NT2/D1 (cell line): ENCODE results near the gene RPS6KA5.

ENCODE experiments used
- DNase-seq: peaks from one replicate; pipeline ENCODE4 v3.0.0-alpha.2; 2011; ENCODE audit warnings: low read depth, low spot score
- H3K27me3 ChIP-seq: 2 replicates; pipeline ENCODE4 v1.6.0; 2011; ENCODE audit warnings: mild to moderate bottlenecking; ENCODE audit not compliant: insufficient read length, insufficient read depth
- H3K36me3 ChIP-seq: 2 replicates; pipeline ENCODE4 v1.6.1; 2011; ENCODE audit warnings: mild to moderate bottlenecking, low read length, mixed read lengths; ENCODE audit not compliant: insufficient read depth, insufficient read length
- H3K4me1 ChIP-seq: 2 replicates; pipeline ENCODE4 v1.5.1; 2011; ENCODE audit not compliant: insufficient read depth, insufficient read length
- H3K4me3 ChIP-seq: 2 replicates; pipeline ENCODE4 v1.5.1; 2011; ENCODE audit warnings: low read depth; ENCODE audit not compliant: insufficient read length
- H3K9ac ChIP-seq: 2 replicates; pipeline ENCODE4 v1.6.0; 2011; ENCODE audit warnings: low read depth; ENCODE audit not compliant: insufficient read length
- H3K9me3 ChIP-seq: 2 replicates; pipeline ENCODE4 v1.5.1; 2011; ENCODE audit warnings: mild to moderate bottlenecking, low read length; ENCODE audit not compliant: insufficient read depth
- SUZ12 ChIP-seq: IDR thresholded peaks from 2 replicates; pipeline ENCODE4 v1.6.1; 2011; ENCODE audit not compliant: insufficient read length, insufficient read depth; ENCODE audit errors: extremely low read depth
- YY1 ChIP-seq: IDR thresholded peaks from 2 replicates; pipeline ENCODE4 v1.6.1; 2011; ENCODE audit not compliant: insufficient read length, insufficient read depth
- ZNF274 ChIP-seq: IDR thresholded peaks from 2 replicates; pipeline ENCODE4 v1.6.1; 2011; ENCODE audit warnings: mild to moderate bottlenecking, low read depth, low read length

RPS6KA5 gene

GRCh38 chr14:90903101-90903500 is 157.3 kb downstream of the RPS6KA5 start:
- Histone ChIP-seq H3K9me3 (no peaks in the 10 kb centered on the region), H3K4me1 (no peaks in the 10 kb centered on the region), H3K9ac (no peak overlapping the region), H3K4me3 (no peak overlapping the region), H3K27me3 (no peaks in the 10 kb centered on the region), H3K36me3 (no peaks in the 10 kb centered on the region)
- TF ChIP-seq SUZ12 (no peak), YY1 (no peak), ZNF274 (no peak)
- DNase-seq, result peak; percentile 28

- Histone ChIP-seq H3K27me3 (no peaks in the 10 kb centered on the region), H3K9me3 (no peaks in the 10 kb centered on the region), H3K4me1 (no peaks in the 10 kb centered on the region), H3K36me3 (no peaks in the 10 kb centered on the region), H3K9ac (no peak overlapping the region), H3K4me3 (no peak overlapping the region)
- DNase-seq, result no peak
- TF ChIP-seq SUZ12, result no peak
- no peak for TF ChIP-seq ZNF274
- no peak for TF ChIP-seq YY1
Measured at GRCh38 chr14:90900476-90901083, 159.9 kb downstream of the RPS6KA5 start.

GRCh38 chr14:90897022-90897421 is 163.4 kb downstream of the RPS6KA5 start:
- H3K4me3 ChIP-seq, result no peak overlapping the region
- TF ChIP-seq SUZ12 (no peak), ZNF274 (no peak), YY1 (no peak)

GRCh38 chr14:90894241-90894640 is 166.2 kb downstream of the RPS6KA5 start:
- H3K4me3 ChIP-seq, result no peak overlapping the region
- H3K36me3 ChIP-seq, result no peaks in the 10 kb centered on the region
- TF ChIP-seq SUZ12 (no peak), YY1 (no peak), ZNF274 (no peak)
- H3K4me1 ChIP-seq, result no peaks in the 10 kb centered on the region
- H3K27me3 ChIP-seq, result no peaks in the 10 kb centered on the region
- no peak for DNase-seq
- no peak overlapping the region for H3K9ac ChIP-seq
- H3K9me3 ChIP-seq, result no peaks in the 10 kb centered on the region

More at GRCh38 chr14:90897022-90897421, 163.4 kb downstream of the RPS6KA5 start:
- Histone ChIP-seq H3K27me3 (no peaks in the 10 kb centered on the region), H3K4me1 (no peaks in the 10 kb centered on the region), H3K9ac (no peak overlapping the region), H3K36me3 (no peaks in the 10 kb centered on the region), H3K9me3 (no peaks in the 10 kb centered on the region)
- DNase-seq, result no peak

- no peaks in the 10 kb centered on the region for H3K27me3 ChIP-seq
- no peak for DNase-seq
- no peaks in the 10 kb centered on the region for H3K36me3 ChIP-seq
- no peaks in the 10 kb centered on the region for H3K4me1 ChIP-seq
- H3K9ac ChIP-seq, result no peak overlapping the region
- TF ChIP-seq ZNF274 (no peak), SUZ12 (no peak), YY1 (no peak)
- no peaks in the 10 kb centered on the region for H3K9me3 ChIP-seq
- H3K4me3 ChIP-seq, result no peak overlapping the region
Measured at GRCh38 chr14:90893510-90893909, 166.9 kb downstream of the RPS6KA5 start.

- H3K4me3 ChIP-seq, result no peak overlapping the region
- H3K9ac ChIP-seq, result no peak overlapping the region
- no peaks in the 10 kb centered on the region for H3K4me1 ChIP-seq
- DNase-seq, result no peak
- H3K27me3 ChIP-seq, result no peaks in the 10 kb centered on the region
- TF ChIP-seq SUZ12 (no peak), ZNF274 (no peak), YY1 (no peak)
- no peaks in the 10 kb centered on the region for H3K36me3 ChIP-seq
- no peaks in the 10 kb centered on the region for H3K9me3 ChIP-seq
Measured at GRCh38 chr14:90892970-90893369, 167.5 kb downstream of the RPS6KA5 start.

GRCh38 chr14:90891326-90891725 is 169.1 kb downstream of the RPS6KA5 start:
- H3K36me3 ChIP-seq, result no peaks in the 10 kb centered on the region
- H3K27me3 ChIP-seq, result no peaks in the 10 kb centered on the region
- H3K9me3 ChIP-seq, result no peaks in the 10 kb centered on the region
- TF ChIP-seq YY1 (no peak), SUZ12 (no peak), ZNF274 (no peak)
- H3K4me3 ChIP-seq, result no peak overlapping the region
- no peak for DNase-seq
- no peaks in the 10 kb centered on the region for H3K4me1 ChIP-seq
- H3K9ac ChIP-seq, result no peak overlapping the region
